ENCODE data around the gene MOB3C.

DNA sequence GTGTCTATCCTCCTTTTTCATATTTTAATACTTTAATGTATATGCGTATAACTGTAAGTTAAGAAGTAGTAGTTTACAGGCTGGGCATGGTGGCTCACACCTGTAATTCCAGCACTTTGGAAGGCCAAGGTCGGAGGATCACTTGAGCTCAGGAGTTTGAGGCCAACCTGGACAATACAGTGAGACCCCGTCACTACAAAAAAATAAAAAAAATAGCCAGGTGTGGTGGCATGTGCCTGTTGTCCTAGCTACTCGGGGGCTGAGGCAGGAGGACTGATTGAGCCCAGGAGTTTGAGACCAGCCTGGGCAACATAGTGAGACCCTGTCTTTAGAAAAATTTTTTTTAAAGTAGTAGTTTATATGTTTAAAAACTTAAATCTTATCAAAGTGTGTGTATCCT lies 29.2 kb upstream of the MOB3C start:
- no peak for TF ChIP-seq POLR2A (IDR thresholded peaks at IDR 0.05)
- TF ChIP-seq, protein P1, sequence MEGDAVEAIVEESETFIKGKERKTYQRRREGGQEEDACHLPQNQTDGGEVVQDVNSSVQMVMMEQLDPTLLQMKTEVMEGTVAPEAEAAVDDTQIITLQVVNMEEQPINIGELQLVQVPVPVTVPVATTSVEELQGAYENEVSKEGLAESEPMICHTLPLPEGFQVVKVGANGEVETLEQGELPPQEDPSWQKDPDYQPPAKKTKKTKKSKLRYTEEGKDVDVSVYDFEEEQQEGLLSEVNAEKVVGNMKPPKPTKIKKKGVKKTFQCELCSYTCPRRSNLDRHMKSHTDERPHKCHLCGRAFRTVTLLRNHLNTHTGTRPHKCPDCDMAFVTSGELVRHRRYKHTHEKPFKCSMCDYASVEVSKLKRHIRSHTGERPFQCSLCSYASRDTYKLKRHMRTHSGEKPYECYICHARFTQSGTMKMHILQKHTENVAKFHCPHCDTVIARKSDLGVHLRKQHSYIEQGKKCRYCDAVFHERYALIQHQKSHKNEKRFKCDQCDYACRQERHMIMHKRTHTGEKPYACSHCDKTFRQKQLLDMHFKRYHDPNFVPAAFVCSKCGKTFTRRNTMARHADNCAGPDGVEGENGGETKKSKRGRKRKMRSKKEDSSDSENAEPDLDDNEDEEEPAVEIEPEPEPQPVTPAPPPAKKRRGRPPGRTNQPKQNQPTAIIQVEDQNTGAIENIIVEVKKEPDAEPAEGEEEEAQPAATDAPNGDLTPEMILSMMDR (IDR thresholded peaks at IDR 0.05) = no peak
